HCT116 (cell line): Measurements from ENCODE around the gene CD320.

Experiments
- CEBPB ChIP-seq: IDR thresholded peaks from 2 replicates; pipeline ENCODE4 v1.6.1; 2012; ENCODE audit warnings: low read depth
- CTCF ChIP-seq, 3 experiments: fragments of 200-600 bp in 1 of 3; sonication (generic) in 1 of 3; IDR thresholded peaks in 2 of 3; conservative IDR thresholded peaks in 1 of 3; 2 replicates each; pipeline ENCODE4 v1.5.1; 2012 to 2017; ENCODE audit warnings: low read depth in 2 of 3, low read length in 2 of 3, antibody characterized with exemption in 1 of 3, borderline replicate concordance in 1 of 3, control low read depth in 1 of 3, mild to moderate bottlenecking in 1 of 3, mixed read lengths in 1 of 3, mixed run types in 1 of 3, moderate library complexity in 1 of 3; ENCODE audit not compliant: insufficient read depth in 1 of 3
- EZH2 ChIP-seq: fragments of 200-600 bp; sonication (generic); IDR thresholded peaks from 2 replicates; pipeline ENCODE4 v1.6.1; 2017; ENCODE audit warnings: antibody characterized with exemption, mixed run types
- POLR2A ChIP-seq: IDR thresholded peaks from 2 replicates; pipeline ENCODE4 v1.7.0; 2011; ENCODE audit warnings: borderline replicate concordance; ENCODE audit not compliant: insufficient read depth, insufficient read length; ENCODE audit errors: extremely low read depth
- POLR2AphosphoS5 ChIP-seq: IDR thresholded peaks from 2 replicates; pipeline ENCODE4 v1.6.1; 2011; ENCODE audit warnings: mild to moderate bottlenecking, low read depth, low read length, moderate library complexity
- SP1 ChIP-seq: IDR thresholded peaks from 2 replicates; pipeline ENCODE4 v1.6.1; 2012; ENCODE audit warnings: low read depth
- SRF ChIP-seq: IDR thresholded peaks from 2 replicates; pipeline ENCODE4 v1.6.1; 2012; ENCODE audit warnings: low read depth
- TCF7L2 ChIP-seq: IDR thresholded peaks from 2 replicates; pipeline ENCODE4 v1.7.0; 2011; ENCODE audit warnings: borderline replicate concordance, inconsistent platforms; ENCODE audit not compliant: insufficient read depth, insufficient read length; ENCODE audit errors: extremely low read depth
- ZFX ChIP-seq: fragments of 450-650 bp; IDR thresholded peaks from 2 replicates; pipeline ENCODE4 v1.6.1; 2017
- ZNF274 ChIP-seq: fragments of 200-500 bp; sonication (Bioruptor generic); IDR thresholded peaks from 2 replicates; pipeline ENCODE4 v1.6.1; 2014; ENCODE audit warnings: mild to moderate bottlenecking, low read depth, low read length, inconsistent platforms
- TF ChIP-seq, protein P1 (sequence below): IDR thresholded peaks from 2 replicates; pipeline ENCODE4 v1.6.1; 2012

DNA sequence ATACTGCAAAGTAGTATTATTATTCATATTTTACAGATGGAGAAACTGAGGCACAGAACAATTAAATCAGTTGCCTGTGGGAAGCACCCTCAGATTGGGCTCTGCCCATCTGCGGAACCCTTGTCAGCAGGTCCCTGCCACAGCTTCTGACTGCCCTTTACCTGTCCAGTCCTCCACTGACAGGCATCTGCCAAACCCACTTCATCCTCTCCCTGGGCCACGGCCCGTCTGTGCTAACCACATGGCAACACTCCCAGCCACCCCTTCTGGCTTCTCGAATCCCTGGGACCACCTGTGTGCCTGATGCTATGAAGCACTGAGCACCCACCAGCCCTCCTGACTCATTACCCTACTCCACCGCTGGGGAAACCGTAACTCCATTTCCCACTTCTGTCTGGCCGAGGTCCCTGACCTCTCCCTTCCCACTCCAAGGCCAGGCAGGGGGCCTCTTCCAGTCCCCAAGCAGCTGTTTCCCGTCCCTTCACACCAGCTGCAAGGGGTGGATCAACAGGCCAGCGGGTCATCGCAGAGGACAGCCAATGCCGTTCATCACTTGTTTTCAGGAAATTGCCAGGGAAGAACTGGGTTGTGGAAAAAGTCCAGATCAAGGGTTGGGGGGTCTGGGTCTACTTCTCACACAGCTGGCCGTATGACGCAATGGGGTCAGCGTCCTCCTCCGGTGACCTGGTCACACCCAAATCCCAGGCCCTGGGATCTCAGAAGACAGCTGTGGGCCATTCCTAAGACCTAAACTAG is 32.4 kb upstream of the CD320 start:
- TF ChIP-seq EZH2, result no peak
- TF ChIP-seq ZNF274, result no peak
- no peak for TF ChIP-seq CTCF (IDR thresholded peaks at IDR 0.05 in 2 of 3, conservative IDR thresholded peaks at IDR 0.05 in 1 of 3; ENCODE audit: borderline replicate concordance in 1 of 3, insufficient read depth in 1 of 3, low read depth in 2 of 3, low read length in 2 of 3)
- TF ChIP-seq POLR2AphosphoS5, result no peak
- no peak for TF ChIP-seq ZFX
- TF ChIP-seq SRF, result no peak
- no peak for TF ChIP-seq POLR2A
- no peak for TF ChIP-seq SP1
- TF ChIP-seq, protein P1, sequence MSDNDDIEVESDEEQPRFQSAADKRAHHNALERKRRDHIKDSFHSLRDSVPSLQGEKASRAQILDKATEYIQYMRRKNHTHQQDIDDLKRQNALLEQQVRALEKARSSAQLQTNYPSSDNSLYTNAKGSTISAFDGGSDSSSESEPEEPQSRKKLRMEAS, result no peak
- no peak for TF ChIP-seq CEBPB
- no peak for TF ChIP-seq TCF7L2
